GM06990 (cell line): ENCODE results near the gene C1RL.
A peak's percentile ranks its signal among the peaks of the same experiment; 100 is the strongest.

Experiments
- DNase-seq: peaks from one replicate; pipeline ENCODE4 v3.0.0-alpha.2; 2011; ENCODE audit not compliant: insufficient read length; ENCODE audit errors: extremely low read depth
- H3K27me3 ChIP-seq: replicated peaks from 2 replicates; pipeline ENCODE4 v1.6.0; 2011; ENCODE audit warnings: low read length; ENCODE audit not compliant: control insufficient read depth, insufficient read depth
- H3K36me3 ChIP-seq: 2 replicates; pipeline ENCODE4 v1.5.1; 2011; ENCODE audit warnings: low read length; ENCODE audit not compliant: control insufficient read depth, insufficient read depth
- H3K4me3 ChIP-seq: replicated peaks from 2 replicates; pipeline ENCODE4 v1.5.1; 2011; ENCODE audit warnings: low read depth, mild to moderate bottlenecking, control low read depth, low read length
- TF ChIP-seq, protein P1 (sequence below): IDR thresholded peaks from 2 replicates; pipeline ENCODE4 v1.5.1; 2011; ENCODE audit warnings: low read length, control low read depth, mild to moderate bottlenecking, inconsistent platforms; ENCODE audit not compliant: insufficient read depth, poor library complexity, severe bottlenecking

The C1RL gene

GRCh38 chr12:7142056-7142644 is 33.1 kb upstream of the C1RL start:
- Histone ChIP-seq H3K4me3 (no peak overlapping the region), H3K27me3 (no peaks in the 10 kb centered on the region), H3K36me3 (peaks cover 13% of the 10 kb centered on the region)
- TF ChIP-seq, protein P1, sequence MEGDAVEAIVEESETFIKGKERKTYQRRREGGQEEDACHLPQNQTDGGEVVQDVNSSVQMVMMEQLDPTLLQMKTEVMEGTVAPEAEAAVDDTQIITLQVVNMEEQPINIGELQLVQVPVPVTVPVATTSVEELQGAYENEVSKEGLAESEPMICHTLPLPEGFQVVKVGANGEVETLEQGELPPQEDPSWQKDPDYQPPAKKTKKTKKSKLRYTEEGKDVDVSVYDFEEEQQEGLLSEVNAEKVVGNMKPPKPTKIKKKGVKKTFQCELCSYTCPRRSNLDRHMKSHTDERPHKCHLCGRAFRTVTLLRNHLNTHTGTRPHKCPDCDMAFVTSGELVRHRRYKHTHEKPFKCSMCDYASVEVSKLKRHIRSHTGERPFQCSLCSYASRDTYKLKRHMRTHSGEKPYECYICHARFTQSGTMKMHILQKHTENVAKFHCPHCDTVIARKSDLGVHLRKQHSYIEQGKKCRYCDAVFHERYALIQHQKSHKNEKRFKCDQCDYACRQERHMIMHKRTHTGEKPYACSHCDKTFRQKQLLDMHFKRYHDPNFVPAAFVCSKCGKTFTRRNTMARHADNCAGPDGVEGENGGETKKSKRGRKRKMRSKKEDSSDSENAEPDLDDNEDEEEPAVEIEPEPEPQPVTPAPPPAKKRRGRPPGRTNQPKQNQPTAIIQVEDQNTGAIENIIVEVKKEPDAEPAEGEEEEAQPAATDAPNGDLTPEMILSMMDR, result peak; percentile 68
- no peak for DNase-seq

- TF ChIP-seq, protein P1, result no peak
- Histone ChIP-seq H3K4me3 (no peak overlapping the region), H3K36me3 (peaks cover 19% of the 10 kb centered on the region), H3K27me3 (no peaks in the 10 kb centered on the region)
- no peak for DNase-seq
Measured at GRCh38 chr12:7141351-7142005, 32.5 kb upstream of the C1RL start.

GRCh38 chr12:7139200-7139599 is 30.2 kb upstream of the C1RL start:
- Histone ChIP-seq H3K27me3 (no peaks in the 10 kb centered on the region), H3K4me3 (no peak overlapping the region), H3K36me3 (peaks cover 19% of the 10 kb centered on the region)
- no peak for DNase-seq
- TF ChIP-seq, protein P1, result no peak

- Histone ChIP-seq H3K36me3 (peaks cover 20% of the 10 kb centered on the region), H3K27me3 (no peaks in the 10 kb centered on the region), H3K4me3 (no peak overlapping the region)
- TF ChIP-seq, protein P1, result no peak
- DNase-seq, result no peak
Measured at GRCh38 chr12:7137908-7138307, 28.9 kb upstream of the C1RL start.

DNA sequence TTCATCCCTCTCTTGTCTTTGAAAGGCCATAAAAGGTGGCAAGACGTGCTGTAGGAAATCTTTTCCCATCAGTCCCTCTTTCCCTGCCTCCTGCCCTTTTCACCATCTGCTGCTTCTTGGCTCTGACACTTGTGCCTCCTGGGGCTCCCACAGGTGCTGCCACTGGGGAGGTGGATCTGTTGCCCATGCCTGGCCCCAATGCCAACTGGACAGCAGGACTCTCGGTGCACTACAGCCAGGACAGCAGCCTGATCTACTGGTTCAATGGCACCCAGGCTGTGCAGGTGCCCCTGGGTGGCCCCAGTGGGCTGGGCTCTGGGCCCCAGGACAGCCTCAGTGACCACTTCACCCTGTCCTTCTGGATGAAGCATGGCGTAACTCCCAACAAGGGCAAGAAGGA is 27.7 kb upstream of the C1RL start:
- peaks cover 16% of the 10 kb centered on the region for H3K36me3 ChIP-seq
- TF ChIP-seq, protein P1, result no peak

GRCh38 chr12:7136071-7136470 is 27.1 kb upstream of the C1RL start:
- TF ChIP-seq, protein P1, result no peak
- DNase-seq, result no peak
- peaks cover 13% of the 10 kb centered on the region for H3K36me3 ChIP-seq
- H3K4me3 ChIP-seq, result no peak overlapping the region
- H3K27me3 ChIP-seq, result no peaks in the 10 kb centered on the region

More for the DNA sequence above, 27.7 kb upstream of the C1RL start:
- Histone ChIP-seq H3K27me3 (no peaks in the 10 kb centered on the region), H3K4me3 (no peak overlapping the region)
- no peak for DNase-seq
